Measurements from ENCODE around the gene MYO1E. TPM values are rescaled to one million over a fixed set of nuclear protein-coding genes. Genes with fewer than 3 reads are reported as not detected.

The MYO1E gene
- total RNA-seq, 1 donor from 2014 or later = 81.4 TPM

DNA sequence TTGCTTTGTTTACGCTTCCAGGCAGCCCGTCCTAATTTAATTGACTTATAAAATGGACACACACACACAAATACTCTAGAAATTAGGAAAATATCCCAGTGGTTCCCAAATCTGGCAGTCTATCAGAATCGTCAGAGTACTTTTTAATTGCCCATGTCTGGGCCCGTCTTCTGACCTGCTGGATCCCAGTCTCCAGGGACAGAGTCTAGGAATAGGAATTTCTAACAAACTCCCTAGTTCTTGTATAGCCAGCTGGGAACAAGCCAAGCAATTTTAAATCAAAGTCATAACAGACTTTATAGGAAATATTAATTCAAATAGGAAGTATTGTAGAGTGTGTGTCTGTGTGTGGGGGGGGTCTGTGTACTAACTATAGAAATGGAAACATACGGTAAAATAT is 132.6 kb downstream of the MYO1E start:
- DNase-seq (ENCODE audit: low spot score) = no peak
- ATAC-seq = no peak

DNA sequence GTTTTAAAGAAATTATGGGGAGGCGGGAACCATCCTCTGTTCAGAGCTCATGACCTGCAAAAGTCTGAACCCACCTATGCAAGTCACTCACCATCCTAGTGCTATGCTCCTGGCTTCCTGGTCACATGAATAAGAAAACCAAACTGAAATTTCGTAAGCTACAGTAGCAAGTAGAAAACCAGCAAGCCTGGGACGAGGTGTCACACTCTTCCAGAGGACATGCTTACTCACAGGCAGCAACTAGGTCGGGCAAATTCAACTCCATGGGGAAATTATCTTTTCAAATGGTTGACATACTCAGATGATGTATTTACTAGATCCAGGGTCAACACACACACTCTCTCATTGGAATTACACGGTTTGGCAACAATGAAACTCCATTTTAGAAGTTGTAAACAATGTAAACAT is 134.7 kb downstream of the MYO1E start:
- ATAC-seq (no peak), DNase-seq (ENCODE audit: low spot score) (no peak)

DNA sequence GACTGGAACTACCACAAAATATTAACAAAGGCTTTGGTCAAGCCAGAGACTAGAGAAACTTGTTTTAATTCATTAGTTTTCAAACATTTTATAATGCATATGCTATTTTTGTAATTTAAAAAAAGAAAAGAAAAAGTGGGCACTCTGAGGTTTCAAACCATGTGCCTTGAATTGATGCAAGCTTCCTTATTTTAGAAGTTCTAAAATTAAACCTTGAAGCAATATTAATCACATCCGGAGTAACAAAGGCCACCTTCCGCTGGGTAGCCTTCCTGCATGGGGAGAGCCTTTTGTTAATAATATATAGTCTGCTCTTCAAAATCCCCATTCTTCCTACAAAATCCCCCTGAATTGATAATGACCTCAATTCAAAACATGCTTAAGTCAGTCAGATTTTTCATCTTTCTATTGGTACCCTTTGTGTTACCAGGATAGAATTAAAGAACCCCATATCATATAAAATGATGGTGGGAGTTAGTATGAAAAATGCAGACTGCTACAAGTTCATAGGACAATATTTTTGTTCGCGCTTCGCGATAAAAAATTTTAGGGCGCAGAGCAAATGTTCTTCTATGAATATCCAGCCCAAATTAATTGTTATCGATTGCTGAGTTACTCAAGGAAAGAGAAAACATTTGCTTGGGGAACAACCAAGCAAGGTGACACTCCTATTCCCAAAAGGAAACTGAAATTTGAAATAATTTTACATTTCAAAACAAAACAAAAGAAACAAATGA is 135.4 kb downstream of the MYO1E start:
- ATAC-seq (no peak), DNase-seq (ENCODE audit: low spot score) (no peak)

- DNase-seq (ENCODE audit: low spot score) (no peak), ATAC-seq (no peak)
Observed at GRCh38 chr15:59236394-59236793, 136.3 kb downstream of the MYO1E start.

DNA sequence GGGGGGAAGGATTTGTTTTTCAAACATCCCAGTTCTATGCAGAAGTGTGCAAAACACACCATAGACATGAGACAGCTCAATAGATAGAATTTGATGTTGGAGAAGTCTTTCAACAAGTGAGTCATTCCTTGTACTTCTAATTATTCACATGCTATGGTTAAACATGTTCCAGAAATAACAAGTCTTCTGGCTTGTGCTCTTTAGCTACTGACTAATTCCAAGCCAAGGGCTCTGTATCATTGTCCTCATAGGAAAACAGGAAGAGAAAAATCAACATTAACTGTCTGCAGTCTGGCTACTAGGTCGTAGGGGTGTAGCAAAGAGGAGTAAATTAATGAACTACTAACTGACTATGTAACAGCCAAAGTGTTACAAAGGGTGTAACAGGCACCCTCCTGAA is 140.2 kb downstream of the MYO1E start:
- DNase-seq (ENCODE audit: low spot score) = no peak
- ATAC-seq = no peak

- DNase-seq (ENCODE audit: low spot score) = no peak
- no peak for ATAC-seq
Observed at GRCh38 chr15:59230531-59231055, 142.1 kb downstream of the MYO1E start.

- ATAC-seq (no peak), DNase-seq (ENCODE audit: low spot score) (no peak)
Observed at GRCh38 chr15:59229453-59229852, 143.2 kb downstream of the MYO1E start.

DNA sequence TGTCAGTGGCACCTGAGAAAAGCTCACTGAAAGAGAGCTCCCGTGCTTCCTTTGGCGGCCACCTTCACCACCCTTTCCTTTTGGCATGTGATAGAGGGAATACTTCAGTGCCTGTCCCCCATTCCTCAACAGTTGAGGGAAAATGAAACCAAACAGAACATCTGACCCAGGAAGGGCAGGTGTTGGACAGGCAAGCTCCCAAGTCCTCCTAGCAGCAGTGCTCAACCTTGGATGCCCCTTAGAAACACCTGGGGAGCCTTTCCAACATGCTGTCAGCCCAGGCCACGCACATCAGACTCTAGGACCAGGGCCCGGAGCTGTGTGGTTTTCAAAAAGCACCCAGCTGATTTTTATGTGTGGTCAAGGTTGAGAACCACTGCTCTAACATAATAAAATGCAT is 143.7 kb downstream of the MYO1E start:
- ATAC-seq (no peak), DNase-seq (ENCODE audit: low spot score) (no peak)

DNA sequence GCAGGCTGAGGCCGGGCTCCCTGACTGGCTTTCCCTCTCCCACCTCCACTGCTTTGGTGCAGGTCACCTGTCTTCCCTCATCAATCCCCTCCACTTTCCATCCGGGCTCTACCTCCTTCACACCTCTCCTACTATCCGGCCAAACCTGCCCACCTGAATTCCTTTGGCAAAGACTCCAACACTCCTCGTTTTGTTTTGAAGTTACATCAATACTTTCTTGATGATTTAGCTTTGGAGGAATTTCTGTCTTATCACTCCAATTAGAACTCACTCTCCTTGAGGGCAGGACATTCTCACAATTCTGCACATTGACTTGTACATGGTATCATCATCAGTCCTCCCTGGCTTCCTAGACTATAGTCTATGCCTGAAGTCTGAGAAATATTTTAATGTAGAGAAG is 145.7 kb downstream of the MYO1E start:
- ATAC-seq (no peak), DNase-seq (ENCODE audit: low spot score) (no peak)

- DNase-seq (ENCODE audit: low spot score) = peak; percentile 51
Observed at GRCh38 chr15:59224474-59224873, 148.2 kb downstream of the MYO1E start.

GRCh38 chr15:59223736-59224135 is 148.9 kb downstream of the MYO1E start:
- ATAC-seq (no peak), DNase-seq (ENCODE audit: low spot score) (no peak)

More at GRCh38 chr15:59224474-59224873, 148.2 kb downstream of the MYO1E start:
- ATAC-seq = peak; percentile 57

- no peak for DNase-seq (ENCODE audit: low spot score)
- no peak for ATAC-seq
Observed at GRCh38 chr15:59222906-59223550, 149.6 kb downstream of the MYO1E start.

DNA sequence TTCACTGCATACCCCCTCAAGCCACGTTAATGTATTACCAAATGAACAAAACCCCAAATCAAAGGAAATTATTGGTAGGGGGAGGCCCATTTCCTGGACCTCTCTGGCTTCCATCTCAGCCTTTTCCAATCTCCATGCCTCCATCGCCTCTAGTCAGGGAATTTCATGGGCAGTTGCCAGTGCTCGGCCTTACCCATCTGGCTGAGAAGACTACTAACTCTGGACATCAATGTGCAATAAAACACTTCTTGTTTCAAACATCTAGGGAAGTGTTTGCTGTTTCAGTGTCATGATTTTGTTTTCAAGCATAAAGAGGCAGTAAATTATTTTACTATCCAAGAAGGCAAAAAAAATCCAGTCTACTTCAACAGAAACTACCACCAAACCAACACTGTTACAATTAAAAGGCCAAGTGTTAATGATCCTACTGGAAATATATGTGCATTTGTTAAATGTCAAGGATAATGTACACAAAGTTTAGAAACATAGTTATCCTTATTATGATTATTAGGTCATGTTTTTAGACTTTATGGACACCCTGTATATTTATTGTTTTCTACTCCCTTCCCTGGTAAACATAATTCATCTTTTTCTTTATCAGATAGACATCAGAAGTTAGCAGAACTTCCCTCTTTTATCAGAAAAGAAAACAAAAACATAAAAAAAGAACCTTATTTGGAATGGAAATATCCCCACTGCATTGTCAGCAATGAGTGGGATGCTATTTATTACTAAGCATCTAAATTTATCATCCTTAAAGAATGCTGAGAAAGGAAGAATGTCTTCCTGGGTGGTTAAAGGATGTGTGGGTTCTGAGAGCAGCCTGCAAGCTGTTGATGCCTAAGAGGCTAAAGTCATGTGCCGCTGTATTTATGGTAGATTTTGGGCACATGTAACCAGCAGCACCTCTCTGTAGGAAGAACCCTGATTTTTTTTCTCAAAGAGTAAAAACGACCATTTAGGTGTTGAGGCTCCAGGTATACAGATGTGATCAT is 150.9 kb downstream of the MYO1E start:
- no peak for DNase-seq (ENCODE audit: low spot score)
- no peak for ATAC-seq

- DNase-seq (ENCODE audit: low spot score) (no peak), ATAC-seq (no peak)
Observed at GRCh38 chr15:59218710-59219109, 154.0 kb downstream of the MYO1E start.

DNA sequence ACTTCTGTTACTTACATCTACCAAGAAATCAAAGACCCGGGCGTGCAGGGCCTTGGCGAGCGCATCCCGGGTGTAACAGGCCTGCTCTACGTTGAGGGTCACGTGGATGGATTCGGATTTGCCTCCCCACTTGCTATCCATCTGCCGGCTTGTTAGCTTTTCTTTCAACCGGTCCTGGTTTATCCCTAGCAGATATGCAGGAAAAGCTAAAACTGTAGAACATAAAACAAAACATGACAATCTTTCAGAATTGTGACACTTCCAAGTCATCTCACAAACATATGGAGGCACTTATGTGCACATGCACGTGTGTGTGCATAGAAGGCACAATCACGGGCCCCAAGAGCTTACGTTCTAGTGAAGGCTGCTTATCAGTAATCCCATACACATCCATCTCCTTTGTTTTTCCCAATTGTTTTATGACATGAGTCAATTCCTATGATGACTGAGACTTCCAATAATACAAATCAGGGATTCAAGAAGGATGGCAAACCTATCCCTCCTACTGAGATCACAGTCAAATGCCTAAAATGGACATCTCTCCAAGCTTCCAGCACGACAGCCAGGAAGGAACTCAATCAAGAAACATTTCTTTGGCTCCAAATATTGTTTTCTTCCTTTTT is 154.7 kb downstream of the MYO1E start:
- no peak for DNase-seq (ENCODE audit: low spot score)
- no peak for ATAC-seq

DNA sequence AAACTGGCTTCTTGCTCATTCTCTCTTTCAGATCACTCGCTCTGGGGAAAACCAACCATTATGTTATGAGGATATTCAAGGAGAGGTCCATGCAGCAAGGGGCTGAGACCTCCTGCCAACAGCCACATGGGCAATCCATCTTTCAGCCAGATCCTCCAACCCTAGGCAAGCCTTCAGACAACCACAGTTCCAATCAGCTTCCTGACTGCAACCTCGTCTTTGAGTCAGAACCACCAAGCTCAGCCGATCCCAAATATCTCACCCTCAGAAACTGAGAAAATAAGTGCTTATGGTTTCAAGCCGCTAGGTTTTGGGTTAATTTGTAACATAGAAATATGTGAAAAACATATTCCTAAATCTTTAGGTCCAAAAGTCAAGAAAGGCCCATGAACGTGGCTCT is 155.8 kb downstream of the MYO1E start:
- DNase-seq (ENCODE audit: low spot score) = no peak
- ATAC-seq = no peak

GRCh38 chr15:59210186-59210585 is 162.5 kb downstream of the MYO1E start:
- no peak for ATAC-seq
- no peak for DNase-seq (ENCODE audit: low spot score)

DNA sequence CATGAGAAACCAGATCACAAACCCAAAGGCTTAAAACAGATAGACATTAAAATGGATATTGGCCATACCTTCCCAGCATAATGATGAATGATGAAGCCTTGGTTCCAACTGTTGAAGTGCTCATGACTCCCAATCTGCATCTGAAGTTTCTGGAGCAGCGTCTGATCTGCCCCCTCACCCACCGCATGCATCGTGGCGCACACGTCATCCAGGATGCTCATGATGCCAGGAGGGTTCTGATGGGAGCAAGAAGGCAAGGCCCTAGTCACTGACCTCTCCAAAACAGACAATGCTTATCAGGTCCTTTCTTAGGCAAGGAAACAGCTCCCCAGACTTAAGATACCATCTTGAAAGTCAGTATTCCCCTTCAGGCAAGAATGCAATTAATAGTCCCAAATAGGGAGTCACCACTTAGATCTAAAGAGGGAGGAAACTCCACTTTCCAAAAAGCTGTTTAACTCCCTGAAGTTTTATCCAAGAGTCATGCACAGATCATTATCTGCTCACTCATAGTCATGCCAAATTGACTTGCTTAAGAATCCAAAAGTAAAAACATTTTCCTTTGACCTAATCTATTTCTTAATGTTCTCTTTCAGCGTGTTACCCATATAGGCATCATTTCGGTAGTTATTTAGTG is 163.9 kb downstream of the MYO1E start:
- DNase-seq (ENCODE audit: low spot score) = no peak
- ATAC-seq = no peak

GRCh38 chr15:59206623-59207183 is 166.0 kb downstream of the MYO1E start, which contains the start of gene LDHAL6B:
LDHAL6B (plus strand) TSS chr15:59206843; CDS start chr15:59206941, 98 bp downstream.
- ATAC-seq (no peak), DNase-seq (ENCODE audit: low spot score) (no peak)
